Central memory CD8-positive, alpha-beta T cell (primary cell): ENCODE data around the gene GABRR1.
"Not testable (repeated sequence)": the region's sequence is repeated elsewhere in the genome, so short reads cannot be mapped to it uniquely, and the experiment has no call there.

Experiments used
- ATAC-seq: fragments of 150-1000 bp; cut with Tn5 transposase; replicated peaks from 2 replicates; pipeline ENCODE4 v1.10.0; 2022; ENCODE audit warnings: mild to moderate bottlenecking, moderate FRiP score, moderate number of reproducible peaks; ENCODE audit not compliant: poor library complexity, severe bottlenecking; ENCODE audit errors: extremely low read depth
- DNase-seq, 2 donors: peaks; one replicate each; pipeline ENCODE4 v3.0.0; 2021; ENCODE audit warnings: low spot score in 2 of 2
- H3K27ac Mint-ChIP-seq: one replicate; pipeline ENCODE4 v1.8.0; 2022; ENCODE audit warnings: low read depth, mild to moderate bottlenecking, moderate library complexity, mixed read lengths
- H3K27me3 Mint-ChIP-seq: one replicate; pipeline ENCODE4 v1.8.0; 2022; ENCODE audit warnings: mixed read lengths
- H3K36me3 Mint-ChIP-seq: one replicate; pipeline ENCODE4 v1.8.0; 2022; ENCODE audit warnings: mild to moderate bottlenecking, moderate library complexity, mixed read lengths; ENCODE audit not compliant: insufficient read depth
- H3K4me1 Mint-ChIP-seq: one replicate; pipeline ENCODE4 v1.8.0; 2022; ENCODE audit warnings: mixed read lengths
- H3K4me3 Mint-ChIP-seq: one replicate; pipeline ENCODE4 v1.8.0; 2022; ENCODE audit warnings: mild to moderate bottlenecking, moderate library complexity, mixed read lengths
- H3K9me3 Mint-ChIP-seq: one replicate; pipeline ENCODE4 v1.8.0; 2022; ENCODE audit warnings: mixed read lengths

The GABRR1 gene

DNA sequence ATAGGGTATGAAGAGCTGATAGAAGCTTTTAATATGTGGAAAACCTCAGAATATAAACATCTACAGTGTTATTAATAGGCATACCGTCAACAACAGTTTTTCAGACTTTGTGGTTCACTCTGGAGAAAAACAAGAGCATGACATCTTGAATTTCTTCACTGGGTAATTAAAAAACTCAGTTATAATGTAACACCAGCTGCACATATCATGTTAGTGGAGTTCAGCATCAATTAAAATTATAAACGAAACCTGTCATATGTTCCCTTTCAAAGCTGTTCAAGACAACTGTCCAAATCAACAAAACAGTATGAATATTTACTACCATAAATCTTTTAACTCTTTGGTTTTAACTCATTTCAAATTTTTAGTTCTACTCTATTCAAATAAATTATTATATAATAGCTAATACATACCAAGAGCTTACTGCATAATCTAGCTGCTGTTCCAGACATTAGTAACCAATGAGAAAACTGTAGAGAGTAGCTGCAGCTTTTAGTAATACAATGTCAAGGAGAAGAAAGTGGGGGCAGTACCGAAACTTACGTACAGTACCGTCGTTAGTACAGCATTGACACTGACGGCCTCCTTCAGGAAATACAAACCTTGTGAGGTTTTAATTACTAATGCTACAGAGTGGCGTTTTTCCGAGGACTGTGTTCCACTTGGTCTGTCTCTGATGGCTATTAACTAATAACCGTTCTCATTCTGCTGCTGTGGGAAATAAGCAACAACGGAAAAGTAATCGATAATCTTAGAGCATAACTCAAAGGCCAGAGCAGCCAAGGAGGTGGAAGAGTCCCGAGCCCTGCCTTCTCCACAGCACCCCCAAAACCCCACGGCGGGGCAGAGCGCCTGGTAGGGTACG is 71.8 kb downstream of the GABRR1 start:
- DNase-seq = peak in 1 of 2 donors; percentile 19
- Mint-ChIP-seq H3K36me3 (peaks cover 7% of the 10 kb centered on the region), H3K27ac (peak overlapping the region; percentile 97), H3K4me1 (peaks cover 22% of the 10 kb centered on the region), H3K9me3 (no peaks in the 10 kb centered on the region), H3K4me3 (peak overlapping the region; percentile 97), H3K27me3 (no peaks in the 10 kb centered on the region)
- ATAC-seq = peak; percentile 81

GRCh38 chr6:89144354-89144906 is 72.7 kb downstream of the GABRR1 start:
- ATAC-seq (no peak), DNase-seq (no peak)
- Mint-ChIP-seq H3K9me3 (no peaks in the 10 kb centered on the region), H3K27ac (no peak overlapping the region), H3K36me3 (peaks cover 6% of the 10 kb centered on the region), H3K27me3 (no peaks in the 10 kb centered on the region), H3K4me3 (no peak overlapping the region), H3K4me1 (peaks cover 22% of the 10 kb centered on the region)

- Mint-ChIP-seq H3K27ac (no peak overlapping the region), H3K36me3 (peaks cover 1% of the 10 kb centered on the region), H3K4me3 (no peak overlapping the region), H3K27me3 (no peaks in the 10 kb centered on the region), H3K9me3 (no peaks in the 10 kb centered on the region), H3K4me1 (peaks cover 8% of the 10 kb centered on the region)
- DNase-seq (no peak), ATAC-seq (no peak)
These were observed 76.6 kb downstream of the GABRR1 start for GRCh38 chr6:89140347-89141156.

DNA sequence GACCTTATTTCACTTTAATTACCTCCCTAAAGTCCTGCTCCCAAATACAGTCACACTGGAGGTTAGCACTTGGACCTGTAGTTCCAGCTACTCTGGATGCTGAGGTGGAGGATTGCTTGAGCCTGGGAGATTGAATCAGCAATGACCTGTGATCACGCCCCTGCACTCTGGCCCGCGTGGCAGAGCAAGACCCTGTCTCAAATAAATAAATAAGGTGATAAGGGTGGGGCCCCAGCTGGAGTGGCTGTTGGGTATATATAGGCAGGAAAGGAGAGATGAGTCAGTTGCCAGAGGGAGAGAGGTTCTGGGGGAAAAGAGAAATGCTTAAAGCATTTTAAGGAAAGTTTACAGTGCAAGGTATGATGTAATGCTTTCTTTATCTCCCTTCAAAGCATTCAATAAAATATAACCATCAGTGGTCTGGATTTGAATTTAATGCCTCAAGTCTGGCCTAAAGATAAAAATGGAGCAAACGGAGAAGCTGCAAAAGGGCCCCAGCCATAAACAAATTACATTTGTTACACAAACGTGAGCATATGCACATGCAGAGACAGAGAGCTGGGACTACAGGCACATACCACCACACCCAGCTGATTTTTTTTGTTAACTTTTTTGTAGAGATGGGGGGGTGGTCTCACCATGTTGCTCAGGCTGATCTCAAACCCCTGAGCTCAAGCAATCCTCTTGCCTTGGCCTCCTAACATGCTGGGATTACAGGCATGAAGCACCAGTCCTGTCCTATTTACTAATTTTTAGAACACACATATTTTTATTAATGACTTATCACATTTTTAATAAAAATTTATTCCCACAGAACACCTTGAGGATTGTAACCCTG is 77.4 kb downstream of the GABRR1 start:
- Mint-ChIP-seq H3K4me3 (no peak overlapping the region), H3K27ac (no peak overlapping the region), H3K9me3 (no peaks in the 10 kb centered on the region), H3K4me1 (peaks cover 4% of the 10 kb centered on the region), H3K27me3 (no peaks in the 10 kb centered on the region), H3K36me3 (no peaks in the 10 kb centered on the region)
- DNase-seq (no peak), ATAC-seq (no peak)

DNA sequence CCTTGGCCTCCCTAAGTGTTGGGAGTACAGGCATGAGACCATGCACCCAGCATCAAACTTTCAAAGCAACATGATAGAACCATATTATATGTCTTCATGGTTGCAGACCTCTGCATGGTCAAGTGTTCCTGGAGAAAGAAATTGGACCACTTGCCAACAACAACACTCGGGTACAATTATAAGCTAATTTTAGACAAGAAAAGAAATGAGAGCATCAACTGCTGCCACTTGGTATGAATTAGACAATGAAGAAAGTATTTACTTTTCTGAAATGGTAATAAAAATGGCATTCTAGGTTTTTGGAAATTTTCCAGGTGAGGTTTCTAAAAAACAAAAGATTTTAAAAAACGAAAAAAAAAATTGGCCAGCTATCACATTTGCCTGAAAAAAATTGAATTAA is 79.0 kb downstream of the GABRR1 start:
- Mint-ChIP-seq H3K4me1 (no peaks in the 10 kb centered on the region), H3K36me3 (no peaks in the 10 kb centered on the region), H3K27me3 (no peaks in the 10 kb centered on the region), H3K27ac (no peak overlapping the region), H3K9me3 (no peaks in the 10 kb centered on the region), H3K4me3 (no peak overlapping the region)
- no peak for ATAC-seq
- no peak for DNase-seq

GRCh38 chr6:89134723-89135122 is 82.4 kb downstream of the GABRR1 start:
- Mint-ChIP-seq H3K4me3 (no peak overlapping the region), H3K4me1 (no peaks in the 10 kb centered on the region), H3K36me3 (peaks cover 2% of the 10 kb centered on the region), H3K27me3 (no peaks in the 10 kb centered on the region), H3K27ac (no peak overlapping the region), H3K9me3 (no peaks in the 10 kb centered on the region)
- ATAC-seq (no peak), DNase-seq (no peak)

- Mint-ChIP-seq H3K27me3 (no peaks in the 10 kb centered on the region), H3K36me3 (peaks cover 2% of the 10 kb centered on the region), H3K9me3 (no peaks in the 10 kb centered on the region), H3K4me3 (no peak overlapping the region), H3K4me1 (no peaks in the 10 kb centered on the region), H3K27ac (no peak overlapping the region)
- no peak for DNase-seq
- ATAC-seq = no peak
These were observed 83.2 kb downstream of the GABRR1 start for GRCh38 chr6:89133981-89134380.

- no peaks in the 10 kb centered on the region for H3K27me3 Mint-ChIP-seq
- peaks cover 2% of the 10 kb centered on the region for H3K36me3 Mint-ChIP-seq
- DNase-seq = no peak
- no peak overlapping the region for H3K4me3 Mint-ChIP-seq
- no peak overlapping the region for H3K27ac Mint-ChIP-seq
- H3K4me1 Mint-ChIP-seq = no peaks in the 10 kb centered on the region
- peaks cover 5% of the 10 kb centered on the region for H3K9me3 Mint-ChIP-seq
- ATAC-seq = no peak
These were observed 85.1 kb downstream of the GABRR1 start for GRCh38 chr6:89132057-89132456.

- no peak for ATAC-seq
- peaks cover 5% of the 10 kb centered on the region for H3K9me3 Mint-ChIP-seq
- H3K27ac Mint-ChIP-seq = no peak overlapping the region
- DNase-seq = no peak
- peaks cover 2% of the 10 kb centered on the region for H3K36me3 Mint-ChIP-seq
- H3K27me3 Mint-ChIP-seq = no peaks in the 10 kb centered on the region
- no peaks in the 10 kb centered on the region for H3K4me1 Mint-ChIP-seq
- no peak overlapping the region for H3K4me3 Mint-ChIP-seq
These were observed 85.6 kb downstream of the GABRR1 start for GRCh38 chr6:89131599-89131998.

DNA sequence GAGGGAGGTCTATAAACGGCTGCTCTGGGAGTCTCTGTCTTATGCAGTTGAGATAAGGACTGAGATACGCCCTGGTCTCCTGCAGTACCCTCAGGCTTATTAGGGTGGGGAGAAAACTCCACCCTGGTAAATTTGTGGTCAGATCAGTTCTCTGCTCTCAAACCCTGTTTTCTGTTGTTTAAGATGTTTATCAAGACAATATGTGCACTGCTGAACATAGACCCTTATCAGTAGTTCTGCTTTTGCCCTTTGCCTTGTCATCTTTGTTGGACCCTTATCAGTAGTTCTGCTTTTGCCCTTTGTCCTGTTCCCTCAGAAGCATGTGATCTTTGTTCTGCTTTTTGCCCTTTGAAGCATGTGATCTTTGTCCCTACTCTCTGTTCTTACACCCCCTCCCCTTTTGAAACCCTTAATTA is 88.9 kb downstream of the GABRR1 start:
- H3K27ac Mint-ChIP-seq, ATAC-seq, H3K36me3 Mint-ChIP-seq: not testable (repeated sequence)

More for the DNA sequence above, 88.9 kb downstream of the GABRR1 start:
- not testable (repeated sequence) for DNase-seq, H3K27me3 Mint-ChIP-seq, H3K9me3 Mint-ChIP-seq, H3K4me3 Mint-ChIP-seq, H3K4me1 Mint-ChIP-seq
